Measurements from ENCODE around the gene NKG7.

Gene NKG7

GRCh38 chr19:51396175-51396574 is 23.7 kb upstream of the NKG7 start:
- Histone ChIP-seq H3K79me2 (ENCODE audit: insufficient read depth, low read length) (peaks cover 10% of the 10 kb centered on the region), H3K27ac (ENCODE audit: low read length) (no peak overlapping the region), H3K4me3 (ENCODE audit: low read depth in 1 of 2, low read length in 2 of 2) (no peak overlapping the region), H3K9ac (ENCODE audit: low read depth, low read length) (no peak overlapping the region), H3K9me3 (ENCODE audit: insufficient read depth, low read length, severe bottlenecking) (no peaks in the 10 kb centered on the region), H3K36me3 (ENCODE audit: insufficient read depth, low read length) (no peaks in the 10 kb centered on the region), H3K4me2 (ENCODE audit: insufficient read depth, low read length) (no peak overlapping the region), H2AFZ (ENCODE audit: low read depth, low read length) (no peak overlapping the region), H3K4me1 (ENCODE audit: insufficient read depth, low read length) (peaks cover 18% of the 10 kb centered on the region), H3K27me3 (ENCODE audit: insufficient read depth, low read length, poor library complexity) (no peaks in the 10 kb centered on the region), H4K20me1 (ENCODE audit: insufficient read depth, low read length) (no peaks in the 10 kb centered on the region)
- no peak for DNase-seq
- ATAC-seq (ENCODE audit: insufficient read depth, low read depth): no peak
- no peak for TF ChIP-seq CTCF (IDR thresholded peaks at IDR 0.05; ENCODE audit: borderline replicate concordance, extremely low read depth, low read length, poor library complexity, severe bottlenecking)
- TF ChIP-seq EZH2 (IDR thresholded peaks at IDR 0.05; ENCODE audit: borderline replicate concordance, low read depth, low read length, severe bottlenecking): no peak

- ATAC-seq (ENCODE audit: insufficient read depth, low read depth) (peak; percentile 91), DNase-seq (peak; percentile 98)
- peak overlapping the region; percentile 84 for H3K9ac ChIP-seq (ENCODE audit: low read depth, low read length)
- H3K79me2 ChIP-seq (ENCODE audit: insufficient read depth, low read length): peaks cover 10% of the 10 kb centered on the region
- H3K27ac ChIP-seq (ENCODE audit: low read length): peak overlapping the region; percentile 90
- no peaks in the 10 kb centered on the region for H4K20me1 ChIP-seq (ENCODE audit: insufficient read depth, low read length)
- no peaks in the 10 kb centered on the region for H3K27me3 ChIP-seq (ENCODE audit: insufficient read depth, low read length, poor library complexity)
- peak overlapping the region; percentile 71 for H3K4me2 ChIP-seq (ENCODE audit: insufficient read depth, low read length)
- H3K9me3 ChIP-seq (ENCODE audit: insufficient read depth, low read length, severe bottlenecking): no peaks in the 10 kb centered on the region
- no peak for TF ChIP-seq EZH2 (IDR thresholded peaks at IDR 0.05; ENCODE audit: borderline replicate concordance, low read depth, low read length, severe bottlenecking)
- TF ChIP-seq CTCF (IDR thresholded peaks at IDR 0.05; ENCODE audit: borderline replicate concordance, extremely low read depth, low read length, poor library complexity, severe bottlenecking): peak; percentile 33
- no peaks in the 10 kb centered on the region for H3K36me3 ChIP-seq (ENCODE audit: insufficient read depth, low read length)
- peaks cover 18% of the 10 kb centered on the region for H3K4me1 ChIP-seq (ENCODE audit: insufficient read depth, low read length)
- peak overlapping the region; percentile 53 to 67; a peak in 3 of 4 replicates for H3K4me3 ChIP-seq (ENCODE audit: low read depth in 1 of 2, low read length in 2 of 2)
- peak overlapping the region; percentile 65 for H2AFZ ChIP-seq (ENCODE audit: low read depth, low read length)
These were observed 21.8 kb upstream of the NKG7 start for GRCh38 chr19:51394050-51394836.

GRCh38 chr19:51392701-51393100 is 20.2 kb upstream of the NKG7 start:
- H4K20me1 ChIP-seq (ENCODE audit: insufficient read depth, low read length): no peaks in the 10 kb centered on the region
- H3K9ac ChIP-seq (ENCODE audit: low read depth, low read length): no peak overlapping the region
- ATAC-seq (ENCODE audit: insufficient read depth, low read depth) (no peak), DNase-seq (no peak)
- peaks cover 10% of the 10 kb centered on the region for H3K79me2 ChIP-seq (ENCODE audit: insufficient read depth, low read length)
- H3K4me2 ChIP-seq (ENCODE audit: insufficient read depth, low read length): no peak overlapping the region
- H3K27ac ChIP-seq (ENCODE audit: low read length): no peak overlapping the region
- no peaks in the 10 kb centered on the region for H3K9me3 ChIP-seq (ENCODE audit: insufficient read depth, low read length, severe bottlenecking)
- no peak for TF ChIP-seq CTCF (IDR thresholded peaks at IDR 0.05; ENCODE audit: borderline replicate concordance, extremely low read depth, low read length, poor library complexity, severe bottlenecking)
- TF ChIP-seq EZH2 (IDR thresholded peaks at IDR 0.05; ENCODE audit: borderline replicate concordance, low read depth, low read length, severe bottlenecking): no peak
- peaks cover 18% of the 10 kb centered on the region for H3K4me1 ChIP-seq (ENCODE audit: insufficient read depth, low read length)
- H3K36me3 ChIP-seq (ENCODE audit: insufficient read depth, low read length): no peaks in the 10 kb centered on the region
- H2AFZ ChIP-seq (ENCODE audit: low read depth, low read length): no peak overlapping the region; the same call in 1 of the 2 replicates
- no peaks in the 10 kb centered on the region for H3K27me3 ChIP-seq (ENCODE audit: insufficient read depth, low read length, poor library complexity)
- H3K4me3 ChIP-seq (ENCODE audit: low read depth in 1 of 2, low read length in 2 of 2): no peak overlapping the region

Data from DND-41 (cell line).